Hindlimb muscle (tissue), 1 donor: ENCODE results near the gene COPS6. TPM values are rescaled to one million over a fixed set of nuclear protein-coding genes. Genes with fewer than 3 reads are reported as not detected.

ENCODE experiments used
- DNase-seq: peaks from one replicate; pipeline ENCODE4 v3.0.0-alpha.2; 2013
- polyA plus RNA-seq: library from polyadenylated mRNA; unstranded; fragments of 120-200 nt; gene quantifications from one replicate; pipeline ENCODE4 v1.2.1, GENCODE V29; 2013; ENCODE audit not compliant: insufficient read length

Gene COPS6
- 92.1 TPM for polyA plus RNA-seq

DNA sequence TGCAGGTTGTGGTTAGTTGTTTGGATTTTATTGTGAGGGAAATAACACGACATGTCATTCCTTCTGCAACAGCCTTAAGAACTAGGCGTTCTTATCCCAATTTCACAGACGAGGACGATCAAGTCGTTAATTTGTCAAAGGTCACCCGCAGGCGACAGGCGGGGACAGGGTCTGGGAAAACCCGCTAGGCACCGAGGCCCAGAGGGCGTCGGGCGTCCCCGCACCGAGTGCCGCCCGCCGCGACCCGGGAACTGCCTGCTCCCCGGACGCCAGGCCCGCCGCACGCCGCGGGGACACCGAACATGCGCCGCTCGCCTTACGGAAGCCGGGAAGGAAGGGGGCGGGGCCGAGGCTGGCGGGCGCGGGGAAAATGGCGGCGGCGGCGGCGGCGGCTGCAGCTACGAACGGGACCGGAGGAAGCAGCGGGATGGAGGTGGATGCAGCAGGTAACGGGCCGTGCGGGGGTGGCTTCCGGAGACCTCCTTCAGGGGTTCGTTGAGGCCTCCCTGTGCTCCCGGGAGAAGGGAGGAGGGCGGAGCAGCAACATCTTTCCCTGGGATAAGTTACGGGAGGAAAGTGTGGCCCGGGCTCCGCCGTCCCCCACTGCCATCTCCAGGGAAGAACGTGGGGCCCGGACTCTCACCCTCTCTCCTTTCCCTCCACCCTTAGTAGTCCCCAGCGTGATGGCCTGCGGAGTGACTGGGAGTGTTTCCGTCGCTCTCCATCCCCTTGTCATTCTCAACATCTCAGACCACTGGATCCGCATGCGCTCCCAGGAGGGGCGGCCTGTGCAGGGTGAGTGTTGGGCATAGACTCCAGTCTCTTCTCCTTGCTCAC, at the start of gene COPS6:
Gene COPS6 (plus strand): TSS at position 349 of the 837 bp plus-strand sequence. CDS start 22 bp downstream, at position 371.
- DNase-seq: peak; percentile 86

DNA sequence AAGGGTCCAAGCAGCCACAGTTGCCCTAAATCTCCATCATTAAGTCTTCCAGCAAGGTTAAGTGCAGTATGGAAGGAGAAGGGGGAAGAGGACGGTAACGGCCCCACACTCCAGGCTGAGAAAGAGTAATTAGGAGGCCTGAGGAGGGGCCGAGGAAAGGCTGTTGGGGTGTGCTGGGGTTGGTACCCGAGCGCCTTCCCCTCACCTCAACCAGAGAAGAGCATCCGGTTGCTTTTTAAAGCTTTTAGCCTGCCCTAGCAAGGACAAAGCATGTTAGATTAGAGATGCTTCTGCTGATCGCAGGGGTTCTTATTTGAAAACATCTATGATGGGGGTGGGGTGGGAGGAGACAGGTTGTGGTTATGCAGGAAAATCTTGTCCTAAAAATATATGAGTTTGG, 48.2 kb upstream of the COPS6 start:
- DNase-seq: no peak

DNA sequence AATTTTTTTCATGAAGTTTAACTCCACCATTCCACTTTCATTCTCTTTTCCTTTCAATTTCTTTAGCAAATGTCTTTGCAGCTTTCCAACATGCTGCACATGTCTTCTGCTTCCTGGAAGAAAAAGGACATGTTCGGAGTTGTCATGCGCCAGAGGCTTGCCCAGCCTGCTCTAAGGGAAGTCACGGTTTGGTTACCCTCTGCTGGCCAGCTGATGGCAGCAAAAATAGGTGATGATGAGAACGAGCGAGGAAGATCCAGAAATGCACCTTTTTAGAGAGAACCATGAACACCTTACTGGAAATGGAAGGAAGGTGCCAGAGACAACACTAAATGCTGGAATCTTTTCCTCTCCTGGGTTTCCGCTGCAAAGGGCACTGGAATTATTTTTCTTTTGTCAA, 44.1 kb upstream of the COPS6 start:
- no peak for DNase-seq

DNA sequence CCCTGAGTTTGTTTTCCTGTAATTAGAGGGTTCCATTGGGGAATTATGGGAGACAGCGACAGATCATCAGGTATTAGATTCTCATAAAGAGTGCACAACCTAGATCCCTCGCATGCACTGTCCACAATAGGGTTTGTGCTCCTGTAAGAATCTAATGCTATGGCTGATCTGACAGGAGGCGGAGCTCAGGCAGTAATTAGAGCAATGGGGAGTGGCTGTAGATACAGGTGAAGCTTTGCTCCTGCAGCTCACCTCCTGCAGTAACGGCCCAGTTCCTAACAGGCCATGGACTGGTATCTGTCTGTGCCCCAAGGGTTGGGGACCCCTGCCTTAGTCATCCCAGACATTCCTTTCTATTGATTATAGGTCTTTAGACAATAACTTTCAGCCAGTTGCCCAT, 40.1 kb upstream of the COPS6 start:
- DNase-seq: no peak

DNA sequence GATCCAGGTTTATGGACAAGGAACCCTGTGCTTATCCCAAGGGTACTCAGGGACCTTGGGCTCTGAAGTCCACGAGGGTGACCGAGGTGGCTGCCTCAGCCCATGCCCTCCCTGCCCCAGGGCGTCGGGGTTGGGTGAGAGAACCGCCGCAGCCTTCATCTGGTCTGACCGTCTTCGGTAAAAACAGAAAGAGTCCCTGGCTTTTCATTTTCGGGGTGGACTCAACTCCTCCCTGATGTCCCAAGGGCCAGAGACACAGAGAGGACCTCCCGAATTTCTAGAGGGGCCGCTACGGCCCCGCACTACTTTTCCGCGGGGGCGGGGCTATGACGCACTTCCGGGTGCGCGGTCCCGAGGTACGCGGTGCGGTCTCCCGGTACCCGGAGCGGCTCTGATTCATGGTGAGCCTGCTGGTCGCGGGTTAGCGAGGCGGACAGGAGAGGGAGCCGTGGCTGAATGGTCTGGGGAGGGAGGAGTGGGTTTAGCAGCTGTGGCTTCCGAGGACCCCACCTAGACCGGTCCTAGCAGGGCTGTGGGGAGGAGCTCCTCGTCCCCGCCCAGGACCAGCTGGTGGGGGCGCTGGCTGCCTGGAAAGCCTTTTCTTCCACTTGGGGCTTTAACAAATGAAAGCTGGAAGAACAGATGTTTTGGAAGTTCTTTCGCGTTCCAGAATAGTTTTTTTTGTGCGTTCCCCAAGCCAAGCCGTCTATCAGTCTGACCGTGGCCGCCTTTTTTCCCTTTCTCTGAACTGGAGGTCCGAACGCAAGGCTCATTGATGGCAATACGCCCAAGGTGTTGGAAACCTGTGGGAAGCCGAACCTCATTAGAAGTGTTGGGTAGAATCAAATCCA, 39.1 kb upstream of the COPS6 start, which contains the start of gene ZSCAN21:
Gene ZSCAN21 (plus strand): TSS at position 334 of the 851 bp plus-strand sequence. CDS start 7,233 bp downstream, outside the sequence.
- DNase-seq: peak; percentile 92

DNA sequence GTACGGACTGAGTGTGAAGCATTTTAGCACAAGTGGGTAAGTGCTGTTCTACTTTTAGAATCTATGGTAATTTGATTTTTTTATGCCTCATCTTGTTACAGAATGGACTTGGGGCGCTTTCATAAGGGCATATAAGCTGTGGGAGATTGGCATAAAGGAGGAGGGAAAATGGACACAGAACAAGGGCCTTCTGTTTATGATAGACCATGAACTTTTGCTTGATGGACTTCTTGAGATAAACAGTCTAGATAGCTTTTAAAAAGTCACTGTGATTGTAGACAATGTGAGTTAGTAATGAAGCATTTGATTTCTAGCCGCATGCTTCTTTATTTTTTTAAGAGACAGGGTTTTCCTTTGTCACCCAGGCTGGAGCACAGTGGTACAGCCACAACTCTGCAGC, 37.2 kb upstream of the COPS6 start:
- DNase-seq: no peak

DNA sequence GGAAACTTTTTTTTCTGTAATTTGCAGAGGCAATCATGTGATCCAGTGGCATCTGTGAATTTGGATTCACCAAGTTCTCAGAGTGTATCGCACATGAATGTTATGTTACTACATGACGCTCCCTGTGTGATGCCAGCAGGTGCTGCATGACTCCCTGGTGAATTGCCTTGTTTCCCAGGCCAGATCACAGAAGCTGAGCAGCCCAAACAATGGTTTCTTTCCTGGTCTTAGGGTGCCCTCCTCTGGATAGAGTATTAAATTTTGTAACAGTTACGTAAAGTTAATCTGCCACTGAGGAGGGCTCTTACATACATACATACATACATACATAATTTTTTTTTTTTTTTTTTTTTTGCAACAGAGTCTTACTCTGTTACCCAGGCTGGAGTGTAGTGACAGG, 35.6 kb upstream of the COPS6 start:
- peak; percentile 40 for DNase-seq

DNA sequence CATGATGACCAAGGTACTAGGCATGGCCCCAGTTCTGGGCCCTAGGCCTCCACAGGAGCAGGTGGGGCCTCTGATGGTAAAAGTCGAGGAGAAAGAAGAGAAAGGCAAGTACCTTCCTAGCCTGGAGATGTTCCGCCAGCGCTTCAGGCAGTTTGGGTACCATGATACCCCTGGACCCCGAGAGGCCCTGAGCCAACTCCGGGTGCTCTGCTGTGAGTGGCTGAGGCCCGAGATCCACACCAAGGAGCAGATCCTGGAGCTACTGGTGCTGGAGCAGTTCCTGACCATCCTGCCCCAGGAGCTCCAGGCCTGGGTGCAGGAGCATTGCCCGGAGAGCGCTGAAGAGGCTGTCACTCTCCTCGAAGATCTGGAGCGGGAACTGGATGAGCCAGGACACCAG, 31.8 kb upstream of the COPS6 start:
- no peak for DNase-seq

DNA sequence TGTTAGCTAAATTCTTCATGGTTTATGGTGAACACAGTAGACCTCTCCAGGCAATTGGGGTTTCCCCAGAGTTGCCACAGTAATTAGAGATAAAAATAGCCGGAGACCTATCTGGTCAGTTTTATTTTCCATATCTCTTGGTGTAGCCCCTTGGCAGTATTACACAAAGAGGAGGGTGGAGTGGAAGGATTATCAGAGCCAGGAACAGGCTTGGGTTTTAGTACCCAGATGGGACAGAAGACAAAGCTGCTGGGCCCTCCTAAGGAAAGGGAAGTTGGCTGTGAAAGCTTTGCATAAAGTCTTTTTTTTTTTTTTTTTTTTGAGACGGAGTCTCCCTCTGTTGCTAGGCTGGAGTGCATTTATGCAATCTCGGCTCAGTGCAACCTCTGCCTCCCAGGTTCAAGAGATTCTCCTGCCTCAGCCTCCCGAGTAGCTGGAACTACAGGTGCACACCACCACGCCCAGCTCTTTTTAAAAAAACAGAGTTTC, 29.5 kb upstream of the COPS6 start:
- DNase-seq: no peak

DNA sequence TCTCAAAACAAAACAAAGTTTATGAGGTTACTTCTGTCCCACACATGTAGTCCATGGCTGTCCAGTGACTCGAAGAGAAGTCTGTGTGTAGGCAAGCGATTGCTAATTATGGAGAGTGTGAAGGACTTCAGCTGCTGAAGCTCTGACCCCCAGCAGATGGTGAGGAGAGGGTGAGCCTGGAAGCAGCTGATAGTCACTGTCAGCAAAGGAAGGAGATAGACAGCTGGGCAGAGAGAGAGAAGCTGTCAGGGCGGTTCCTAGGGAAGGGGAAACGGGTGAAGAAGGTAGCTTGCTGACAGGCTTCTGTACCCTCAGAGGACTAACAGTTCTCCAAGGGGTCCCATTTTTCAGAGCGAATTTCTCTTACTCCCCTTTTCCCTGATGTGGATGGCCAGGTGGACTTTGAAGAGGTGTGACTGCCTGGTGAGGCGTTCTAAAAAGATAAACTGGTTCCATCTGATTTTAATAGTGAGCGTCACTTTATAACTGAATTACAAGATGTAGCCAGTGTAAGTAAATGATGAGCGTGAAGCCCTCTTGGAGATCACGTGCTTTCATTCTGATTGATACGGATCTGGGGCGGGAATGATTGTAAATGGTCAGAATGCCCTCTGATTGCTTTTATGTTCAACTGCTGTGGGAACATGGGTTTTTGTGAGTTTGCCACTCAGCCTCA, 27.1 kb upstream of the COPS6 start:
- DNase-seq: no peak

DNA sequence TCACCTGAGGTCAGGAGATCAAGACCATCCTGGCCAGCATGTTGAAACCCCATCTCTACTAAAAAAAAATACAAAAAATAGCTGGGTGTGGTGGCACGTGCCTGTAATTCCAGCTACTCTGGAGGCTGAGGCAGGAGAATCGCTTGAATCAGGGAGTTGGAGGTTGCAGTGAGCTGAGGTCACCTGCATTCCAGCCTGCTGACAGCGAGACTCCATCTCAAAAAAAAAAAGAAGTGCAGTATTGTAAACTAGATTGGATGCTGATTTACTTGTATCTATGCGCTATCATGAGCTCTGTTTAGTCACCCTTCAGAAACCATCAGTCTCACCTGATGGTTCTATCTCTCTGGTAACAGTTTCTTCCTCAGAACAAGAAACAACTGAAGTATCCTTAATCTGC, 25.4 kb upstream of the COPS6 start:
- DNase-seq: no peak

DNA sequence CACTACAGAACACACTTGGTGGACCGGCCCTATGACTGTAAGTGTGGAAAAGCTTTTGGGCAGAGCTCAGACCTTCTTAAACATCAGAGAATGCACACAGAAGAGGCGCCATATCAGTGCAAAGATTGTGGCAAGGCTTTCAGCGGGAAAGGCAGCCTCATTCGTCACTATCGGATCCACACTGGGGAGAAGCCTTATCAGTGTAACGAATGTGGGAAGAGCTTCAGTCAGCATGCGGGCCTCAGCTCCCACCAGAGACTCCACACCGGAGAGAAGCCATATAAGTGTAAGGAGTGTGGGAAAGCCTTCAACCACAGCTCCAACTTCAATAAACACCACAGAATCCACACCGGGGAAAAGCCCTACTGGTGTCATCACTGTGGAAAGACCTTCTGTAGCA, 24.6 kb upstream of the COPS6 start:
- DNase-seq: no peak

DNA sequence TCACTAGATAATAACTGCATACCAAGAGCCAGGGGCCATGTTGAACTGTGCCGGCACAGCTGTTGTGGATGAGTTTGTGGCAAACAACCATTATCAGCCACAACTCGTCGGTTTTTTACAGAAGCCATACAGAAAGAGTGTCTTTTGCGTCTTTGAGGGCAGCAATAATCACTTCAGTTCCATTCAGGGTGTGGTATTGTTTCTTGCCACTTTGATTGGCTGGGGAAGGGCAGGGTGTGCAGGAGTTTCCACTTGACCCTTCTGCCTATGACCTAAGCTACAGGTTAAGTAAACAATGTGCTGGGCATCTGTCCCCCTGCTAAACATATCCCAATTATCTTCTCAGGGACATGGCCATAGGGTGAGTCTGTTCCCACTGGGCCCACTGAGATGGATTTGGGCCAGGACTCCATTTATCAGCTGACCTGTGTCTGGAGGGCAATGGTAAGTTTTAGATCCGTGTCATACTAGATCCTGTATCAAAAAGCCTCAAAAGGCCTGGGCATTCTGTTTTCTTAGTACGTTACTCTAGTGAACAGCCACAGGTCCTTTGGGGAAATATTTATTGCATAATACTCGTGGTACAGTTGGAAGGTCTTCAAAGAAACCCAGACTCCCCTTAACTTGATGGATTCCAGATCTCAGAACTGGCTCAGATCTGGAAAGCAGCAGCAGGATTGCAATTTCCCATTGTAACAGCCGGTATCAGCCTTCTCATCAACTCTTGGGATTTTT, 23.1 kb upstream of the COPS6 start:
- no peak for DNase-seq

DNA sequence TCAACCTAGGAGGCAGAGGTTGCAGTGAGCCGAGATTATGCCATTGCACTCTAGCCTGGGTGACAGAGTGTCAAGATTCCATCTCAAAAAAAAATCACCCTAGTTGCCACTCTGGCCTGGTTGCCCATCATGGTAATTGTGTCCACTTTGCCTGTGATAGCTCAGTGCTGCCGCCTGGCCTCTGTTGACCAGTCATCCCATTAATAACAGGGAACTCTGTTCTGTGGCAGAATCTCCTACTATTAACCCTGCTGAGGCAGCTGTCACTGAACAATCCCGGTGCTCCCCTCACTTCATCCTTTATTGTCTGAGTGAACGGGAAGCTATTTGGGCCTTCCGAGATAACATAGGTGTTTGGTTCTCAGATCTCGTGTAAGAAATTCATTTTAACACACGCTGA, 21.8 kb upstream of the COPS6 start:
- no peak for DNase-seq

DNA sequence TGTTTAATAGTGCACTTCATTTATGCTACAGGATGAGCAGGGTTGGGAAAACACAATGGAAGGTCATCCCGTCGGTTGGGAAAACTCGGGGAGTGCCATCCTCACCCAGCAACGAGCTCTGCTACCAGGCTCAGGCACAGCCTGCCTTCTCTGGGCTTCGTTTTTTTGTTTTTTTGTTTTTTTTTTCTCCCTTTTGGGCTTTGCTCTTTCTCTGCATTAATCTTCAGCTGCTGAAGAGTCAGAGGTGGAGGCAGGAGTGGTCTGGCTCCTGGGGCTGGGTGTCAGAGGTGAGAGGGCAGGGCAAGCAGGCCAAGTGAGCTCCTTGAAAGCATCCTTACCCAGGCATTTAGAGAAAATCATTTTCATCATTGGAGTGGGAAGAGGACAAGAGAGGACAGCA, 18.8 kb upstream of the COPS6 start:
- no peak for DNase-seq

DNA sequence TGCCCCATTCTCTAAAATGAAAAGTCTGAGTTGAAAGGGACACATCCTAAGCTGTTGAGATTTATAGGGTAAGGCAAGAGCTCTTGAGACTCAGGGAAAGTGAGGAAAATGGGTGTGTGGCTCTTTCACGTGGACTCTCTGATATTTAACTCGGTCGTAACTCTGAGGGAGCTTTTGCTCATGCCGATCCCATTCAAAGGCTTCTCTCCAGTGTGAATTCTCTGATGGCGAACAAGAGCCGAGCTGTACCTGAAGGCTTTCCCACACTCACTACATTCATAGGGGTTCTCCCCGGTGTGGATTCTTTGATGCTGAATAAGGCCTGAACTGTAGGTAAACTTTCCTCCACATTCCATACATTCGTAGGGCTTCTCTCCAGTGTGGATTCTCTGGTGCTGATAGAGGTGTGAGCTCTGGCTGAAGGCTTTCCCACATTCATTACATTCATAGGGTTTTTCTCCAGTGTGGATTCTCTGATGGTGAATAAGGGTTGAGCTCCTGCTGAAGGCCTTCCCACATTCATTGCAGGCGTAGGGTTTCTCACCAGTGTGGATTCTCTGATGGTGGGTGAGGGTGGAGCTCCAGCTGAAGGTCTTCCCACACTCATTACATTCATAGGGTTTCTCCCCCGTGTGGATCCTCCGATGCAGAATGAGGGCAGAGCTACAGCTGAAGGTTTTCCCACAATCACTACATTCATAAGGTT, 17.6 kb upstream of the COPS6 start:
- no peak for DNase-seq

DNA sequence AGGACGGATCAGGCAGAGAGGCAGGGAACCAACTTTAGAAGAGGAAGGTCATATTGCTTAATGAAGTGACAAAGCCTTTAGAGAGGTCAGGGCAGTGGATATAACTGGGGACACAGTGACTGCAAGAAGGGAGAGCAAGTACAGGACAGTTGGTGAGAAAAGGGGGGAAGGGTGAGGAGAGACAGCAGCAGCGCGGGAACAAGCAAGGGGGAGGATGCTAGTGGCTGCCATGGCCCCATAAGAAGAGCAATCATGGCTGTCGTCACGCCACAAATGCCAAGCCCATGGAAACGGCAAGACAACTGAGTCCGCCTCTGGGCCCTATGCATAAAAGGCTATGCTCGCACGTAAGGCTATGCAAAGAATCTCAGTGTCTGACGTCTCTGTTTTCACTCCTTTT, 16.3 kb upstream of the COPS6 start:
- no peak for DNase-seq

DNA sequence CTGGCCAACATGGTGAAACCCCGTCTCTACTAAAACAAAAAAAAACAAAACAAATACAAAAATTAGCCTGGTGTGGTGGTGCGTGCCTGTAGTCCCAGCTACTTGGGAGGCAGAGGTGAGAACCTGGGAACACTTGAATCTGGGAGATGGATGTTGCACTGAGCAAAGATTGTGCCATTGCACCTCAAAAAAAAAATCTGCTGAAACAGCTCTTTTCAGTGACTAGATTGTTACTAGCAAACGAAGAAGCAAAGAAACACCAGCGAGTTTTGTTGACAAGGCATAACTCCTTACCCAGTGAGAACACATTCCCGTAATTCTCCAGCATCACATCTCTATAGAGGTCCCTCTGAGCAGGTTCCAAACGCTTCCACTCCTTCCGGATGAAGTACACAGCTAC, 13.9 kb upstream of the COPS6 start:
- no peak for DNase-seq

DNA sequence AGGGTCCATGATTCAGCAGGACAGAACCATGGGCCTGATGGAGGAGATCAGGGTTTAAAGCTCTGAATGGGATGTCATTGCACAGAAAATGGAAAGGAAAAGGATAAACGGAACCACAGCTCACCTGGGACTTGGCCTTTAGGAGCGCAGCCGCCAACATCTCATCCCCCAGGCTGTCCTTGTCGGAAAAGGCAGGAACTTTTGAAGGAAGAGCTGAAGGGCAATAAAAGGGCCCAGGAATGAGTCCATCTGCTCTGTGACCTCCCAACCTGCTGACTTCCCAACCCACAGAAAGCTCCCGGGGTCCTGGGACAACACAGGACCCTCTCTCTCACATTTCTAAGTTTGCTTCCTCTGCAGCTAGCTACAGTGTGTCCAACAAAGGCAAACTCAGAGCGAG, 13.4 kb upstream of the COPS6 start:
- DNase-seq: no peak

DNA sequence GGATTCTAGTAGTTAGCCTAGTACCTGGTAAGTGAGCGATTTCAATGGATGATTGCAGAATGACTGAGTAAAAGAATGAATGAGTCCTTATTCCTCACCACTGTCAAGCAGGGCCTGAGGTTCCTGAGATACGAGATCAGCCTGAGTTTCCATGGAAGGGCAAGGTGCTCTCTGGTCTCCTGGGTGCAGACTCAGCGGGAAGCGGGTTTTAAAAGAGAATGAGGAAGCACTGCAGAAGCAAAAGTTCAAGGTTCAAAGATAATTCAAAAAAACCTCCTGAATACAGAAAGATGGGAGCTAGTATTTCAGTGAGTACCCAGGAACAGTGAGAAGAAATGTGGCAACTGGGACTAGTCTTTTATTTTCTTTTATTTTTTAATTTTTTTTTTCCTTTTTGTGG, 11.6 kb upstream of the COPS6 start:
- no peak for DNase-seq

DNA sequence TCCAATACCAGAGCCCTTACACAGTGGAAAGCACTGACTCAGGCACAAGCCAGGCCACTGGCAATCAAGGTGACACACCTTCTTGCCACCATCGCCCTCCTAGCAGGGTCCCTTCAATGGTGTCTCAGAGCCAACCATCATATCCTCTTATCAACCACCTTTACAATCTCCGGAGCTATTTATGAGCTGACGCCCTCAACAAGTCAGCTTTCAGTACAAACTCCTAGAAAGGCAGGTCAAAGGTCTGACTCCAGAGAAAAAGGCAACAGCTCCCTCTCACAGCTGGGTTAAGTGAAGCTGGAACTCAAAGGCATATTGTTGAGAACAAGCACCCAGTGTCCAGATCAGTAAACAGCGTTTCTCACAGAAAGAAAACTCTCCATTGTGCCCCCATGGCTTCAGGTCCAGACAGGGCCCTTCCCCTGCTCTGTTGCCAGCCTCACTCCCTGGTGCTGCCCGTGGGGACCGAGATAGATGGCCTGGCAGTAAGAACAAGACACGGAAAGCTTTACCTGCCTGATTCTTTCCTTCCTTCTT, 9.7 kb upstream of the COPS6 start:
- no peak for DNase-seq
